AG10803 (cell line): ENCODE results near the gene SUSD5.
"Not testable (repeated sequence)": the region's sequence is repeated elsewhere in the genome, so short reads cannot be mapped to it uniquely, and the experiment has no call there.

Source experiments
- DNase-seq: peaks from one replicate; pipeline ENCODE4 v3.0.0; 2010; ENCODE audit warnings: low read depth
- H3K4me3 ChIP-seq: 2 replicates; pipeline ENCODE4 v1.5.1; 2011; ENCODE audit warnings: mild to moderate bottlenecking, low read length, control low read depth
- TF ChIP-seq, protein P1 (sequence below): conservative IDR thresholded peaks from 2 replicates; pipeline ENCODE4 v1.5.1; 2011; ENCODE audit warnings: mild to moderate bottlenecking, low read length, control low read depth, inconsistent platforms

The SUSD5 gene

DNA sequence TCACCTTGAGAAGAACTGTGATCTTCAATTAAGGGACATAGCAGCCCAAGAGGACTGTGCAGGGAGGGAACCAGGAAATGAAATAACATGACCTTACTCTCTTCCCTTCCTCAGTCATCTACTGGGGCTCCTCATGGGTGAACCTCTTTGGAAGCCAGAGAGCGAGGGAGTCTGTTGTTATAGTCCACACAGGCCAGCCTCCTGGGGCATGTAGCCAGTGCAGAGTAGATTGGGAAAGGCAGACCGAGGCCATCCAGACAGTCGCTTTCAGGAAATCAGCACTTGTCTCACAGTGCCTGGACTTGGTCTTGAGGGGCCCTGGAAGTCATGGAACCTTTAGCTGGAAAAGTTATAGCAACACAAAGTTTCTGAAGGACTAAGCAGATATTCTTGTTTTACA is 98.7 kb downstream of the SUSD5 start:
- no peak overlapping the region for H3K4me3 ChIP-seq
- DNase-seq: no peak
- TF ChIP-seq, protein P1, sequence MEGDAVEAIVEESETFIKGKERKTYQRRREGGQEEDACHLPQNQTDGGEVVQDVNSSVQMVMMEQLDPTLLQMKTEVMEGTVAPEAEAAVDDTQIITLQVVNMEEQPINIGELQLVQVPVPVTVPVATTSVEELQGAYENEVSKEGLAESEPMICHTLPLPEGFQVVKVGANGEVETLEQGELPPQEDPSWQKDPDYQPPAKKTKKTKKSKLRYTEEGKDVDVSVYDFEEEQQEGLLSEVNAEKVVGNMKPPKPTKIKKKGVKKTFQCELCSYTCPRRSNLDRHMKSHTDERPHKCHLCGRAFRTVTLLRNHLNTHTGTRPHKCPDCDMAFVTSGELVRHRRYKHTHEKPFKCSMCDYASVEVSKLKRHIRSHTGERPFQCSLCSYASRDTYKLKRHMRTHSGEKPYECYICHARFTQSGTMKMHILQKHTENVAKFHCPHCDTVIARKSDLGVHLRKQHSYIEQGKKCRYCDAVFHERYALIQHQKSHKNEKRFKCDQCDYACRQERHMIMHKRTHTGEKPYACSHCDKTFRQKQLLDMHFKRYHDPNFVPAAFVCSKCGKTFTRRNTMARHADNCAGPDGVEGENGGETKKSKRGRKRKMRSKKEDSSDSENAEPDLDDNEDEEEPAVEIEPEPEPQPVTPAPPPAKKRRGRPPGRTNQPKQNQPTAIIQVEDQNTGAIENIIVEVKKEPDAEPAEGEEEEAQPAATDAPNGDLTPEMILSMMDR: no peak

DNA sequence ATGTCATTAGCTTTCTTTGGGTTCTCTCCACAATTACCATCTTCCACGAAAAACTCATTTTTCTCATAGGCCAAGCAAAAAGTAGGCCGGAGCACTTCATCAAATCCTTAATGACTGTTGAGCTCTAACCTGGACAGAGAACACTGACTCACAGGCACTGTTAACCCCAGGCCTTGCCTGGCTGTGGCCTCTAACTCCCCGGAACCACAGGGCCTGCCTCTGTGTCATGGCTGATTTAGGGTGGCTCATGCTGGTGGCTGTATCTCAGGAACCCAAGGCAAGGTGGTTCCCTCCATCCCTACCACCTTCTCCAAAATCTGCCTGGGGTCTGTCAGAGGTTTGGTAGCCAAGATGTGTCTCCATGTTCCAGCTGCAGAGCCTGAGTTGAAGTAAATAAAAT is 101.1 kb downstream of the SUSD5 start:
- H3K4me3 ChIP-seq: no peak overlapping the region
- TF ChIP-seq, protein P1: no peak
- DNase-seq: no peak

DNA sequence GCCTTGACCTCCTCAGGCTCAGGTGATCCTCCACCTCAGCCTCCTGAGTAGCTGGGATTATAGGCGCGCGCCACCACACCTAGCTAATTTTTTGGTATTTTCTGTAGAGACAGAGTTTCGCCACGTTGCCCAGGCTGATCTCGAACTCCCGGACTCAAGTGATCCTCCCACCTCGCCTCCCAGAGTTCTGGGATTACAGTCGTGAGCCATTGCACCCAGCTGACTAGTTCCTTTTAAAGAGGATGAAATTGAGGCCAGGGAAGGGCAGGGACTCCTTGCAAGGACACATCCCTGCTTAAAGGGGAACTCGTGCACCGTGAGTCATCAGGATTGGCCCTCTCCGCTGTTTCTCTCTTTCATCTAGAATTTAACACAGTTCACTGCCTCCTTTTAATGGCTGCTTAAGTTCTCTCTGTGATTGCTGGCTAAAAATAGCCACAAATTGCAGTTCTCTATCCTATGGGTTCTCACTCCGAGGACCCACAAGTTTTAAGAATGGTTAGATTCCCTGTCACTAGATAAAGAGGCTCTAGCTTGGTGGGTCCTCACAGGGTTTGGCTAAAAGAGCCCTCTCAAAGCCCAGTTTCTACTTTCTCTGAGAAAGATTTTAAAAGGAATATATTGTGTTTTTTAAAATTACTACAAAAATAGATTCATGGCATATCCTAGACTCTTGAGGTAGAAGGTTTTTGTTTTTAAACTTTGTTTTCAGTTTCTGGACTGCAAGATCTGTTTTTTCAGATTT is 103.4 kb downstream of the SUSD5 start:
- TF ChIP-seq, protein P1: no peak
- peak overlapping the region; percentile 77 for H3K4me3 ChIP-seq
- peak; percentile 88 for DNase-seq

DNA sequence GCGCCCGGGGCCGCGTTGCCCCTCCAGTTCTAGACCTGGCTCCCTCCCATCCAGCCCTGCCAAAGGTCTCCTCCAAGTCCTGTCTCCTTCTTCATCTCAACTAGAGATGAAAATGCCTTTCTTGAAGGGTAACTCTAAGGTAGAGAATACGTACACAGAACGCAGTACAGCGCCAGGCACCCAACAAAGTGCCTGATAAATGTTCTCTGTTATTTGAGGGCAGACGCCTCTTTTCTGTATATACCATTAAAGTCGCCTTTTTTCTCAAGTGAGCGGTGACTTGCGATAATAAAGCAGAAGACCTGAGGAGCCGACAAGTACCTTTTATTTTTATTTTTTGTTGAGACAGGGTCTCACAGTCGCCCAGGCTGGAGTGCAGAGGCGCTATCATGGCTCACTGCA is 104.0 kb downstream of the SUSD5 start:
- TF ChIP-seq, protein P1: no peak
- peak overlapping the region; percentile 77 for H3K4me3 ChIP-seq
- no peak for DNase-seq

DNA sequence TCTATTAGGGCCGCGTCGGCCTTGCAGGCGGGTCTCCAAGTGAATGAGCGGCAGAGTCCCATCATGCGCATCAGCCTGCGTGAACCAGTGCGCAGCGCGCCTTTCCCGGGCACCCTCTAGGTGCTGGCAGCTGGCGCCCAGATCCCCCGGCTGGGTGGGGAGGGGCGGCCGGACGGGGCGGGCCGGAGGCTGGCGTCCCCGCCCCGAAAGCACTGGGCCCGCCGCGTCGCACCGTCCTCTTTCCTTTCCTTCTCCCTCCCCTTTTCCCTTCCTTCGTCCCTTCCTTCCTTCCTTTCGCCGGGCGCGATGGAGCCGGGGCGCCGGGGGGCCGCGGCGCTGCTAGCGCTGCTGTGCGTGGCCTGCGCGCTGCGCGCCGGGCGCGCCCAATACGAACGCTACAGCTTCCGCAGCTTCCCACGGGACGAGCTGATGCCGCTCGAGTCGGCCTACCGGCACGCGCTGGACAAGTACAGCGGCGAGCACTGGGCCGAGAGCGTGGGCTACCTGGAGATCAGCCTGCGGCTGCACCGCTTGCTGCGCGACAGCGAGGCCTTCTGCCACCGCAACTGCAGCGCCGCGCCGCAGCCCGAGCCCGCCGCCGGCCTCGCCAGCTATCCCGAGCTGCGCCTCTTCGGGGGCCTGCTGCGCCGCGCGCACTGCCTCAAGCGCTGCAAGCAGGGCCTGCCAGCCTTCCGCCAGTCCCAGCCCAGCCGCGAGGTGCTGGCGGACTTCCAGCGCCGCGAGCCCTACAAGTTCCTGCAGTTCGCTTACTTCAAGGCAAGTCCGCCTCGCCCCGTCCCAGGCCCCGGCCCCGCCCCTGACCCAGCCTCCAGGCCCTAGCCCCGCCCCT is 104.6 kb downstream of the SUSD5 start, which contains the start of gene CRTAP:
Gene CRTAP, plus strand, starts transcription at position 243 of the 850 bp plus-strand sequence. Its CDS starts 64 bp downstream, at position 307.
- TF ChIP-seq, protein P1: no peak
- peak within 1 kb of the TSS; percentile 77 for H3K4me3 ChIP-seq
- peak; percentile 97 for DNase-seq

DNA sequence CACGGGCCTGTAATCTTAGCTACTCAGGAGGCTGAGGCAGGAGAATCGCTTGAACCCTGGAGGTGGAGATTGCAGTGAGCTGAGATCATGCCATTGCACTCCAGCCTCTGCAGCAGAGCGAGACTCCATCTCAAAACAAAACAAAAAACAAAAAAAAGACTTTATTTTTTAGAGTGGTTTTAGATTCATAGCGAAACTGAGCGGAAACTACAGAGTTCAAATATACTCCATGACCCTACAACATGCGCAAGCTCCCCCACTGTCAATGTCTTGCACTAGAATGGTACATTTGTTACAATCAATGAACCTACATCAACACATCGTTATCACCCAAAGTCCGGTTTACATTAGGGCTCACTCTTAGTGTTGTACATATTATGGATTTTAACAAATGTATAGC is 107.0 kb downstream of the SUSD5 start:
- no peak overlapping the region for H3K4me3 ChIP-seq
- DNase-seq: no peak
- TF ChIP-seq, protein P1: no peak

DNA sequence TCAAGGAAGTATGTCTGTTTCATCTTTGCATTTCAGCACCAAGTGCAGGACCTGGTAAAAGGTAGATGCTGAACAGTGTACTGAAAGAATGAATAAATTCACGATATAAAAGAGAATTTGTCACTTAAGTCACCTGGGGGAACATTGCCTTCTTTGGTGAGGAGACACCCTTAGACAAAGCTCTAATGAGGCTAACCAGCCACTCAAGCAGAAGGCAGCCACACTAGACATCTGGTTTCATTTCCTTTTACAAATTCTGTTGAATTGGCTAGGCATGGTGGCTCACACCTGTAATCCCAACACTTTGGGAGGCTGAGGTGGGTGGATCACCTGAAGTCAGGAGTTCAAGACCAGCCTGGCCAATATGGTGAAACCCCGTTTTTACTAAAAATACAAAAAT is 111.8 kb downstream of the SUSD5 start:
- not testable (repeated sequence) for H3K4me3 ChIP-seq, DNase-seq
